BE2C (cell line): ENCODE results near the gene CYB561D2.

Experiments used
- DNase-seq: peaks from one replicate; pipeline ENCODE4 v3.0.0-alpha.2; 2020
- H3K27me3 ChIP-seq: fragments of 250-450 bp; sonication (Bioruptor Pico); 2 replicates; pipeline ENCODE4 v1.5.1; 2020; ENCODE audit warnings: mild to moderate bottlenecking
- H3K36me3 ChIP-seq: fragments of 250-450 bp; sonication (Bioruptor Pico); 2 replicates; pipeline ENCODE4 v1.5.1; 2020; ENCODE audit warnings: mild to moderate bottlenecking
- H3K4me1 ChIP-seq: fragments of 250-450 bp; sonication (Bioruptor Pico); 2 replicates; pipeline ENCODE4 v1.5.1; 2020
- H3K4me3 ChIP-seq: 2 replicates; pipeline ENCODE4 v1.5.1; 2011; ENCODE audit warnings: low read depth, low read length
- H3K9me3 ChIP-seq: fragments of 250-450 bp; sonication (Bioruptor Pico); 2 replicates; pipeline ENCODE4 v1.5.1; 2020
- TF ChIP-seq, protein P1 (sequence below): IDR thresholded peaks from 2 replicates; pipeline ENCODE4 v1.5.1; 2012; ENCODE audit warnings: mild to moderate bottlenecking, low read depth, low read length

CYB561D2 gene

DNA sequence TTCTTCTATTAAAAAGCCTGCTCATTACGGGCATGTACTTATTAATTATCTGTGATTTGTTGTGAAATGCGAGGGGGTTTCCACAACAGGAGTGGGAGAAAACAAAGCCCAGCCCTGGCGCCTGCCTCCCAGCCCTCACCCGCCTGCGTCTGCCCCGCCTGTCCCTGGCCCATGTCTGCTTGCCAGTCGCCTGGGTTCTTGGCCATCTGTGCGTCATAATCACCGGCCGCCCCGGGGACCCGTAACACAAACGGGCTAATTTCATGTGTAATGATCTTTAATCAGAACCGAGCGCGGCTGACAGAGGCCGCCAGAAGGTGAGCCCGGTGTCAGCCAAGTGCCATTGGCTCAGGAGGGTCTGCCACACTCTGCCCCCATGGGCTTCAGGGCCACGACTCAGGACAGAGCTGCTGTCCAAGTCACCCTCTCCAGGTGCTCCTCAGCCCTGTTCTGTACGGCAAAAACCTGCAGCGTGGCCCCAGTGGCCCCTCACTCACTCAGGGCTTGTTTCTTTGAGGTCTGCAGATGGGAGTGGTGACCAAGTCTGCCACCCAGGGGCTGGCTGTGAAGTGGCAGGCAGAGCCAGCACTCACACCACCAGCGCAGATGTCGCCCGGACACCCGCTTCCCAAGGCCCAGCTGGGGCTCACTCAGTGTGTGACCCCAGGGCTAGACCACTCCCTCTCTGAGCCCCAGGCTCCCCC, 37.5 kb downstream of the CYB561D2 start:
- no peaks in the 10 kb centered on the region for H3K27me3 ChIP-seq
- peak; percentile 68 for DNase-seq
- peaks cover 65% of the 10 kb centered on the region for H3K4me1 ChIP-seq
- TF ChIP-seq, protein P1, sequence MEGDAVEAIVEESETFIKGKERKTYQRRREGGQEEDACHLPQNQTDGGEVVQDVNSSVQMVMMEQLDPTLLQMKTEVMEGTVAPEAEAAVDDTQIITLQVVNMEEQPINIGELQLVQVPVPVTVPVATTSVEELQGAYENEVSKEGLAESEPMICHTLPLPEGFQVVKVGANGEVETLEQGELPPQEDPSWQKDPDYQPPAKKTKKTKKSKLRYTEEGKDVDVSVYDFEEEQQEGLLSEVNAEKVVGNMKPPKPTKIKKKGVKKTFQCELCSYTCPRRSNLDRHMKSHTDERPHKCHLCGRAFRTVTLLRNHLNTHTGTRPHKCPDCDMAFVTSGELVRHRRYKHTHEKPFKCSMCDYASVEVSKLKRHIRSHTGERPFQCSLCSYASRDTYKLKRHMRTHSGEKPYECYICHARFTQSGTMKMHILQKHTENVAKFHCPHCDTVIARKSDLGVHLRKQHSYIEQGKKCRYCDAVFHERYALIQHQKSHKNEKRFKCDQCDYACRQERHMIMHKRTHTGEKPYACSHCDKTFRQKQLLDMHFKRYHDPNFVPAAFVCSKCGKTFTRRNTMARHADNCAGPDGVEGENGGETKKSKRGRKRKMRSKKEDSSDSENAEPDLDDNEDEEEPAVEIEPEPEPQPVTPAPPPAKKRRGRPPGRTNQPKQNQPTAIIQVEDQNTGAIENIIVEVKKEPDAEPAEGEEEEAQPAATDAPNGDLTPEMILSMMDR = peak; percentile 65
- no peaks in the 10 kb centered on the region for H3K36me3 ChIP-seq
- no peaks in the 10 kb centered on the region for H3K9me3 ChIP-seq
- no peak overlapping the region for H3K4me3 ChIP-seq

DNA sequence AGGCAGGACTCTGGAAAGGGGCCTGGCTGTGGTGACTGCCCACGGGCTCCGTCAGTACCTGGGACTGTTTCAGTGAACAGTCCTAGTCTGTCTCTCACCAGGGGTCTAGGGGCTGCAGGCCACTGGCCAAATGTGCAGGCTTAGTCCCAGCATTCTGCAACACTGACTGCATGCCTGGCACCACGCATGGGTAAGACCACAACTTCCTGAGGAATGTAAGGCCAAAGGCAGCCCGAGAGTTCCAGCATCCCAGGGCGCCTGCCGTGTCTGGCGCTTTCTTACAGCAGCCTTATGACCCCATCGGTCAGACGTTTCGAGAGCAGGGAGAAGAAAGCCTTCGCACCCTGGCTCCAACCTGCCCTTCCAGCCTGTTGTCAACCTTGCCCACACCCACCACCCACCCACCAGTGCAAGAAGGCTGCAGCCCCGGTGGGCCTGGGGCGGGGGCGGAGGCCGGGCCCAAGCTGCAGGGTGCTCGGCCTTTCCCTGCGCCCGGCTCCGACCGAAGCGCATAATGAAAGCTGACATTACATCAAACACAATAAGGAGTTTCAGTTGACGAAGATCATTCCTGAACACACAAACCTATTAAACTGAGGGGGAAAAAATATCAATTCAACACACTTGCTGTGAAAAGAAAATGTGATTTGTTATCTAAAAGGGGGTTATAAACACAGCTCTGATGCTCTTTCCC, 38.2 kb downstream of the CYB561D2 start:
- peaks cover 65% of the 10 kb centered on the region for H3K4me1 ChIP-seq
- H3K4me3 ChIP-seq = no peak overlapping the region
- H3K27me3 ChIP-seq = no peaks in the 10 kb centered on the region
- no peaks in the 10 kb centered on the region for H3K36me3 ChIP-seq
- DNase-seq = no peak
- H3K9me3 ChIP-seq = no peaks in the 10 kb centered on the region
- TF ChIP-seq, protein P1 = no peak

DNA sequence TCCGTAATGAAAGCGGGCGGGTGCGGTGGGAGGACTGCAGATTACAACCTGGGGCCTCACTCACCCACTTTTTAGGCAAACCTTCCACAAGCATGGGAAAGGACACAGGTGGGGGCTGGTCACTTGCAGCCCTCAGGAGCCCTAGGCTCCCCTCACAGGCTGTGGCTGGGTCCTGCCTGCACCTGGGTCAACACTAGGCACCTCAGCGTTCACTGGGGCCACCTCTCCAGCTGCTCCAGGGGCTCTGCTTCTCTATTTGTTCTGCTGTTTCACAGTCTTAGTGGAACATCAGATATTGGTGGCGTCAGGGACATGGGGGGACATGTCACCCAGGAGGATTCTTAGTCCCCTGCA, 38.7 kb downstream of the CYB561D2 start:
- no peaks in the 10 kb centered on the region for H3K9me3 ChIP-seq
- peaks cover 65% of the 10 kb centered on the region for H3K4me1 ChIP-seq
- DNase-seq = no peak
- no peaks in the 10 kb centered on the region for H3K36me3 ChIP-seq
- H3K27me3 ChIP-seq = no peaks in the 10 kb centered on the region
- no peak overlapping the region for H3K4me3 ChIP-seq
- TF ChIP-seq, protein P1 = no peak

DNA sequence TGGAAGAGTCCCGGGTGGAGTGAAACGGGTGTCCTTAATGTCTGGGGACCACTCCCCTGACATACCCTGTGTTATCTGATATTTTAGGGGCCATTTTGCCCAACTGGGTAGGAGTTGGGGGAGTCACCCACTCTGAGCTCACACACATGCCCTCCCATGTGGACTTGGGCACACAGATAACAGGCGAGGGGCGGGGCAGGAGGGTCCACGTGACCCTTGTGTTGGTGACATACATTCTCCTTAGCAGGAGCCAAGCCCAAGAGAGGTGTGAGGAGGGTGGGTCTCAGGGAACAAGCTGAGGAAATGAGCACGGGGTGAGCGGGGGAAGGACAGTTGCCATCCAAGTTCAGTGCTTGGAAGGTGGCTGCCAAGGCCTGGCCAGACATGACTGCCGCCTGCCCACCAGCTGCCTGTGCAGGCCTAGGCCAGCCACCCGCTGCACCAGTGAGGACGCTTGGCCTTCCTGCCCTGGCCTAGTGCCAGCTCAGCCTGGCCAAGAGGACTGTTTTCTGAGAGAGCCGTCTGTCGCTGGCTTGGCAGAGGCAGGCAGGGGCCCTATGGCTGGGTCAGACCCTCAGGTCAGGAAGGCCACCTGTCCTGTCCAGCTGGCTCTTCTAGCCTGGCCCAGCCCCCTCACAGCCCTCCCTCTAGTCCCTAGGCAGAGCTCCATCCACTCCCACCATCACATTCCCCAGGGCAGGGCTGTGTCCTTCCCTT, 40.0 kb downstream of the CYB561D2 start:
- Histone ChIP-seq H3K4me3 (no peak overlapping the region), H3K27me3 (no peaks in the 10 kb centered on the region), H3K9me3 (no peaks in the 10 kb centered on the region), H3K4me1 (peaks cover 53% of the 10 kb centered on the region), H3K36me3 (no peaks in the 10 kb centered on the region)
- TF ChIP-seq, protein P1 = no peak
- peak; percentile 84 for DNase-seq

GRCh38 chr3:50392101-50392715, 41.5 kb downstream of the CYB561D2 start:
- TF ChIP-seq, protein P1 = no peak
- no peaks in the 10 kb centered on the region for H3K9me3 ChIP-seq
- H3K36me3 ChIP-seq = no peaks in the 10 kb centered on the region
- H3K27me3 ChIP-seq = no peaks in the 10 kb centered on the region
- H3K4me1 ChIP-seq = peaks cover 43% of the 10 kb centered on the region
- no peak for DNase-seq
- no peak overlapping the region for H3K4me3 ChIP-seq
